Uterus (tissue), 4 donors: ENCODE measurements around the gene WDR88. TPM values are rescaled to one million over a fixed set of nuclear protein-coding genes. Genes with fewer than 3 reads are reported as not detected.

Experiments
- DNase-seq, 2 donors: peaks; one replicate each; pipeline ENCODE4 v3.0.0-alpha.2; 2019 to 2020
- H3K27ac ChIP-seq, 2 donors: fragments of 200-600 bp; sonication (generic); 1 replicate in 1 of 2; 2 replicates in 1 of 2; pipeline ENCODE4 v1.5.1; 2016 to 2018
- H3K27me3 ChIP-seq, 2 donors: fragments of 200-600 bp; sonication (generic); one replicate each; pipeline ENCODE4 v1.5.1; 2018 to 2019; ENCODE audit warnings: control low read depth in 1 of 2
- H3K36me3 ChIP-seq, 2 donors: fragments of 200-600 bp; sonication (generic); one replicate each; pipeline ENCODE4 v1.5.1; 2019; ENCODE audit warnings: control low read depth in 1 of 2
- H3K4me1 ChIP-seq, 2 donors: fragments of 200-600 bp; sonication (generic); one replicate each; pipeline ENCODE4 v1.5.1; 2018 to 2019; ENCODE audit warnings: control low read depth in 1 of 2
- H3K4me3 ChIP-seq, 2 donors: fragments of 200-600 bp; sonication (generic); 1 replicate in 1 of 2; 2 replicates in 1 of 2; pipeline ENCODE4 v1.5.1; 2018 to 2019; ENCODE audit warnings: mild to moderate bottlenecking in 1 of 2
- H3K9me3 ChIP-seq, 2 donors: fragments of 200-600 bp; sonication (generic); one replicate each; pipeline ENCODE4 v1.5.1; 2019; ENCODE audit warnings: control low read depth in 1 of 2
- POLR2A ChIP-seq, 2 donors: fragments of 450-650 bp; IDR thresholded peaks; one replicate each; pipeline ENCODE4 v1.6.1; 2016; ENCODE audit warnings: antibody characterized with exemption in 2 of 2, mild to moderate bottlenecking in 1 of 2, moderate library complexity in 1 of 2
- intact Hi-C: fragments of 100-400 bp; cut with DNase I; formaldehyde crosslinking; loops from one replicate; pipeline ENCODE4 v1.15.1; 2023; ENCODE audit warnings: low total_unique reads
- total RNA-seq, 4 donors: library from RNA; depleted of rRNA in 3 of 4; stranded (reverse); fragments of >200 nt in 3 of 4; gene quantifications; one replicate each; pipeline versions ENCODE4 v1.1.0 to v1.2.4, GENCODE V29; 2014 to 2023
- TF ChIP-seq, protein P1 (sequence below), 4 experiments: fragments of 200-600 bp in 2 of 4; fragments of 450-650 bp in 2 of 4; sonication (generic) in 2 of 4; IDR thresholded peaks; one replicate each; pipeline ENCODE4 v1.5.1; 2016 to 2019; ENCODE audit warnings: antibody characterized with exemption in 4 of 4, mild to moderate bottlenecking in 2 of 4, moderate library complexity in 1 of 4
- donor health status: DM: yes; HTN: yes; CAD: no.

WDR88 gene
- total RNA-seq, 4 donors from 2014 or later, result not detected

DNA sequence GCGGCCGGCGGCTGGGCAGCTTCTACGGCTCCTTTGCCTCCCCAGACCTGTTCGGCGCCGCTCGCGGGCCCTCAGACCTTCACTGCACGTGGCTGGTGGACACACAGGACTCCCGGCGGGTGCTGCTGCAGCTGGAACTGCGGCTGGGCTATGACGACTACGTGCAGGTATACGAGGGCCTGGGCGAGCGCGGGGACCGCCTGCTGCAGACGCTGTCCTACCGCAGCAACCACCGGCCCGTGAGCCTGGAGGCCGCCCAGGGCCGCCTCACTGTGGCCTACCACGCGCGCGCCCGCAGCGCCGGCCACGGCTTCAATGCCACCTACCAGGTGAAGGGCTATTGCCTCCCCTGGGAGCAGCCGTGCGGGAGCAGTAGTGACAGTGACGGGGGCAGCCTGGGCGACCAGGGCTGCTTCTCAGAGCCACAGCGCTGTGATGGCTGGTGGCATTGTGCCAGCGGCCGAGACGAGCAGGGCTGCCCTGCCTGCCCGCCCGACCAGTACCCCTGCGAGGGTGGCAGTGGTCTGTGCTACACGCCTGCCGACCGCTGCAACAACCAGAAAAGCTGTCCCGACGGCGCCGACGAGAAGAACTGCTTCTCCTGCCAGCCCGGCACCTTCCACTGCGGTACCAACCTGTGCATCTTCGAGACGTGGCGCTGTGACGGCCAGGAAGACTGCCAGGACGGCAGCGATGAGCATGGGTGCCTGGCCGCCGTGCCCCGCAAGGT lies 73.8 kb downstream of the WDR88 start:
- H3K36me3 ChIP-seq, result no peaks in the 10 kb centered on the region
- H3K4me3 ChIP-seq, result no peak overlapping the region
- intact Hi-C loops, result no loop called here

DNA sequence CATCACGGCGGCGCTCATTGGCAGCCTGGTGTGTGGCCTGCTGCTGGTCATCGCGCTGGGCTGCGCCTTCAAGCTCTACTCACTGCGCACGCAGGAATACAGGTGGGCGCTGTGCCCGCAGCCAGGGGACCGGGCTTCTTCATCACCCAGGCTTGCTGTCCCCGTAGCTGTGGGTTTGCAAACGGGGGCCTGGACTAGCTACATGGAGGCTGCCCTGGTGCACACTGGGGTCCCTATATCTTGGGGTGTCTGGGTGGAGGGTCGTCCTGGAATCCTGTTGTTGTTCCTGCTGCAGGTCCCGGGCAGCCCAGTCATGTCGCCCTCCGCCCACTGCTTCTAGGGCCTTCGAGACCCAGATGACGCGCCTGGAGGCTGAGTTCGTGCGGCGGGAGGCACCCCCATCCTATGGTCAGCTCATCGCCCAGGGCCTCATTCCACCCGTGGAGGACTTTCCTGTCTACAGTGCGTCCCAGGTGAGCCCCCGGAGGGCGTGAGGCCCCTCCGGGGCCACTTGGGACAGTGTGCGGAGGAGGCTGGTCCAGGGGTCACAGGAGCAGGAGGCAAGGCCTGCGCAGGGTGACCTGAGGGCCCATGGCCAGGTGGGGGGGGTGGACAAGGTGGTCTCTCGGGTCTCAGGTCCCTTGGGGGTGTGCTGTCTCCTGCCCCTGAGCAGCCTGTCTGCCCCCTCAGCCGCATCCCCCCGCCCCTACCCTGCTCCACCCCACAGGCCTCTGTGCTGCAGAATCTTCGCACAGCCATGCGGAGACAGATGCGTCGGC lies 74.5 kb downstream of the WDR88 start:
- Histone ChIP-seq H3K27ac (no peak overlapping the region), H3K27me3 (no peaks in the 10 kb centered on the region), H3K4me3 (no peak overlapping the region), H3K4me1 (no peaks in the 10 kb centered on the region), H3K9me3 (no peaks in the 10 kb centered on the region), H3K36me3 (no peaks in the 10 kb centered on the region)
- no peak for DNase-seq
- intact Hi-C loops, result no loop called here
- TF ChIP-seq, protein P1, sequence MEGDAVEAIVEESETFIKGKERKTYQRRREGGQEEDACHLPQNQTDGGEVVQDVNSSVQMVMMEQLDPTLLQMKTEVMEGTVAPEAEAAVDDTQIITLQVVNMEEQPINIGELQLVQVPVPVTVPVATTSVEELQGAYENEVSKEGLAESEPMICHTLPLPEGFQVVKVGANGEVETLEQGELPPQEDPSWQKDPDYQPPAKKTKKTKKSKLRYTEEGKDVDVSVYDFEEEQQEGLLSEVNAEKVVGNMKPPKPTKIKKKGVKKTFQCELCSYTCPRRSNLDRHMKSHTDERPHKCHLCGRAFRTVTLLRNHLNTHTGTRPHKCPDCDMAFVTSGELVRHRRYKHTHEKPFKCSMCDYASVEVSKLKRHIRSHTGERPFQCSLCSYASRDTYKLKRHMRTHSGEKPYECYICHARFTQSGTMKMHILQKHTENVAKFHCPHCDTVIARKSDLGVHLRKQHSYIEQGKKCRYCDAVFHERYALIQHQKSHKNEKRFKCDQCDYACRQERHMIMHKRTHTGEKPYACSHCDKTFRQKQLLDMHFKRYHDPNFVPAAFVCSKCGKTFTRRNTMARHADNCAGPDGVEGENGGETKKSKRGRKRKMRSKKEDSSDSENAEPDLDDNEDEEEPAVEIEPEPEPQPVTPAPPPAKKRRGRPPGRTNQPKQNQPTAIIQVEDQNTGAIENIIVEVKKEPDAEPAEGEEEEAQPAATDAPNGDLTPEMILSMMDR (IDR thresholded peaks at IDR 0.05), result no peak
- TF ChIP-seq POLR2A (IDR thresholded peaks at IDR 0.05), result no peak

More for the DNA sequence above, 73.8 kb downstream of the WDR88 start:
- TF ChIP-seq, protein P1 (IDR thresholded peaks at IDR 0.05), result no peak
- H3K9me3 ChIP-seq, result no peaks in the 10 kb centered on the region
- no peaks in the 10 kb centered on the region for H3K27me3 ChIP-seq
- H3K4me1 ChIP-seq, result no peaks in the 10 kb centered on the region
- no peak for DNase-seq
- no peak overlapping the region for H3K27ac ChIP-seq

- DNase-seq, result no peak
Observed at GRCh38 chr19:33207040-33207620, 75.2 kb downstream of the WDR88 start.

DNA sequence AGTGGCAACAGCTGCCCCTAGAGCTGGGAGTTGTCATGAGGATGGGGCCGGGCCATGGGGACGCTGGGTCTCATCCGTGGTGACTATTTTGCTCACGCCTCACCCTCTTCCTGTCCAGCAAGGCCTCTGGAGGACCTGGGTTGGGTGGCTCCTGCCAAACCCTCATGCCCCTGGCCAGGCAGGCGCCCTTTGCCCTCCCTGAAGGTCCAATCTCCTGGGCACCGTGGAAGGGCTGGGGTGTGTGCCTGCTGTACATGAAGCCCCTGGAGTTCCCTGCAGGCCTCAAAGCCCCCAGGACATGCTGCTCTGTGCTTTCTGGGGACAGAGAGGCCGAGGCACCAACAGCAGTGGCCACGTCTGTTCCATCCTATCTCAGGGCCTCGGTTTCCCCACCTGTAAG lies 76.0 kb downstream of the WDR88 start:
- H3K36me3 ChIP-seq, result no peaks in the 10 kb centered on the region
- H3K27ac ChIP-seq, result no peak overlapping the region
- no peaks in the 10 kb centered on the region for H3K9me3 ChIP-seq
- intact Hi-C loops, result no loop called here
- no peaks in the 10 kb centered on the region for H3K27me3 ChIP-seq
- DNase-seq, result no peak
- TF ChIP-seq, protein P1 (IDR thresholded peaks at IDR 0.05), result no peak
- no peak for TF ChIP-seq POLR2A (IDR thresholded peaks at IDR 0.05)
- no peak overlapping the region for H3K4me3 ChIP-seq
- no peaks in the 10 kb centered on the region for H3K4me1 ChIP-seq

More at GRCh38 chr19:33207040-33207620, 75.2 kb downstream of the WDR88 start:
- intact Hi-C loops, result no loop called here
- Histone ChIP-seq H3K4me1 (no peaks in the 10 kb centered on the region), H3K4me3 (no peak overlapping the region), H3K27me3 (no peaks in the 10 kb centered on the region), H3K36me3 (no peaks in the 10 kb centered on the region), H3K27ac (no peak overlapping the region), H3K9me3 (no peaks in the 10 kb centered on the region)
- TF ChIP-seq, protein P1 (IDR thresholded peaks at IDR 0.05), result no peak
- no peak for TF ChIP-seq POLR2A (IDR thresholded peaks at IDR 0.05)
